Upper lobe of left lung (tissue), 4 donors: Measurements from ENCODE around the gene THSD7A.

ENCODE experiments used
- CTCF ChIP-seq, 6 experiments: fragments of 450-650 bp in 4 of 6; fragments of 200-600 bp in 2 of 6; sonication (generic) in 2 of 6; IDR thresholded peaks; one replicate each; pipeline ENCODE4 v1.5.1; 2016 to 2019; ENCODE audit warnings: antibody characterized with exemption in 6 of 6
- EP300 ChIP-seq, 4 donors: sonication (generic); formaldehyde crosslinking; IDR thresholded peaks; one replicate each; pipeline ENCODE4 v1.5.1; 2017; ENCODE audit warnings: antibody characterized with exemption in 4 of 4, control low read depth in 2 of 4

- TF ChIP-seq CTCF (IDR thresholded peaks at IDR 0.05): no peak
- no peak for TF ChIP-seq EP300 (IDR thresholded peaks at IDR 0.05)
These were observed 118.6 kb downstream of the THSD7A start for GRCh38 chr7:11713352-11713751.
